GM12875 (cell line): Measurements from ENCODE around the gene CNOT1.

Experiments
- H3K4me3 ChIP-seq: one replicate; pipeline ENCODE4 v1.5.1; 2011; ENCODE audit warnings: low read depth, low read length, control low read depth
- CTCF ChIP-seq: IDR thresholded peaks from 2 replicates; pipeline ENCODE4 v1.5.1; 2011; ENCODE audit warnings: low read depth, mild to moderate bottlenecking, control low read depth, inconsistent platforms, low read length, moderate library complexity, borderline replicate concordance; ENCODE audit not compliant: insufficient read depth

CNOT1 gene

GRCh38 chr16:58535100-58535499, 94.5 kb downstream of the CNOT1 start:
- H3K4me3 ChIP-seq = no peak overlapping the region
- no peak for TF ChIP-seq CTCF

- TF ChIP-seq CTCF = no peak
Measured at GRCh38 chr16:58533751-58534470, 95.7 kb downstream of the CNOT1 start.

GRCh38 chr16:58532414-58532813, 97.2 kb downstream of the CNOT1 start:
- TF ChIP-seq CTCF = no peak
- H3K4me3 ChIP-seq = no peak overlapping the region

More at GRCh38 chr16:58533751-58534470, 95.7 kb downstream of the CNOT1 start:
- no peak overlapping the region for H3K4me3 ChIP-seq

DNA sequence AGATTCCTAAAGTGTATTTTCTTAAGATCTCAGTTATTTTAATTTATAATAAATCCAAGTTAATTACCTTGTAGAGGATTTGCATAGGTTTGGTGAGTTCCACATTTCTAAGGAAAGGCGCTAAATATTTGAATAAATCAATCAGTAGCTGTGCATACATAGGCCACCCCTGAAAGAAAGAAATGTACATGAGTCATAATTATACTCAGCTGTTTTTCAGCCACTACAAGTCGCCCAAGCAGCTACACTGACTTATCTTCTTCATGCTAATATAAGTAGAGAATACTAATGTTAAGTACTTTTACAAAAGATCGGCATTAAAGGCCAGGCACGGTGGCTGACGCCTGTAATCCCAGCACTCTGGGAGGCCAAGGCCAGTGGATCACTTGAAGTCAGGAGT, 99.4 kb downstream of the CNOT1 start:
- no peak for TF ChIP-seq CTCF
- no peak overlapping the region for H3K4me3 ChIP-seq

DNA sequence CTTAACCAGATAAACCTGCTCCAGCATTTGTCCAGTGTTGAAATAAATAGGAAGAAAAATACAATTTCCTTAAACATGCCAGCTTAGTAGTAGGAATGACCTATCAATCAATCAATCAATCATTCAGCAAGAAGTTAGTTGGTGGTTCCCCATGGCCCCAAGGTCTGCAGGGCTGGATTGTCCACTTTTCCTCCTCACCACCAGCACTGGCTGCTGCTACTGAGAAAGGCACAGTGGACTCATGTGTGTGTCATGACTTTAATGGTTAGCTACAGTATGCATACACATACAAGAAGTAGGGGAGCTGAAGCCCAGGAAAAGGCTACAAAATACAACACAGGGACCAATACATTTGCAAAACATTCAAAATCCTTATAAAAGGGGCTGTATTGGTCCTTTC, 109.9 kb downstream of the CNOT1 start:
- H3K4me3 ChIP-seq = no peak overlapping the region
- TF ChIP-seq CTCF = no peak

DNA sequence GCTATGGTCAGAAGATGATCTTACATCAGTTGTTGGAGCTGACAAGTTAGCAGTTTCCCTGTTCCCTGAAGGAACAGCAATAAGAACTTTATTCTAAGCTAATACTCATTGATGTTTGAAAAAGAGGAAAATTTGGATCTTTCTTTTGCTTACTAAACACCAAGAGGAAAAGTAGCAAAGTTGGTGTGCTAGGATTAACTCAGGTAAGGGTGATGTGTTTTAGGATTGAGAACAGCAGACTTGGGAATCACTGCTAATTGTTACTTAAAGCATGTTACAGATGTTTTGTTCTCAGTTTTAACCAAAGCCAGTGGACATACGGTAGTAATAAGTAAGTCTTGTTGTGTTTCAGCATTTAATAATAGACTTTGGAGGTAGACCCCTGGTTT, 110.7 kb downstream of the CNOT1 start:
- no peak for TF ChIP-seq CTCF
- H3K4me3 ChIP-seq = no peak overlapping the region
